IMR-90 (cell line): ENCODE results near the gene TTLL11. TPM values are rescaled to one million over a fixed set of nuclear protein-coding genes. Genes with fewer than 3 reads are reported as not detected.

Experiments used
- ATAC-seq: fragments of 200-7000 bp; cut with Tn5 transposase; 2 replicates; pipeline ENCODE4 v1.9.1; 2020; ENCODE audit warnings: low read depth, mild to moderate bottlenecking, moderate library complexity
- BruUV-seq: library from RNA; stranded (reverse); fragments of 400-500 nt; replicated peaks from 2 replicates; lab custom pipeline; 2021; lab: Mats Ljungman, UMichigan
- CTCF ChIA-PET: fragments of 300-600 bp; formaldehyde crosslinking; extraction: SDS; loops from one replicate; lab custom pipeline; 2021; ENCODE audit warnings: antibody characterized with exemption; lab: Yijun Ruan, JAX
- POLR2A ChIA-PET: fragments of 300-600 bp; sonication (Branson Sonifier 250); formaldehyde crosslinking; loops from one replicate; lab custom pipeline; 2022; ENCODE audit warnings: antibody characterized with exemption; ENCODE audit not compliant: unreplicated experiment; lab: Charles Lee
- DNase-seq: peaks from one replicate; pipeline ENCODE4 v3.0.0; 2013
- H2AFZ ChIP-seq: replicated peaks from 2 replicates; pipeline ENCODE3; 2013; ENCODE audit warnings: low read length, mild to moderate bottlenecking; ENCODE audit not compliant: poor library complexity
- H2AK5ac ChIP-seq: 2 replicates; pipeline ENCODE4 v1.6.1; 2013; ENCODE audit warnings: low read depth, low read length, inconsistent platforms
- H2AK9ac ChIP-seq: replicated peaks from 2 replicates; pipeline ENCODE3; 2013; ENCODE audit warnings: mild to moderate bottlenecking, low read depth, low read length, moderate library complexity; ENCODE audit not compliant: poor library complexity
- H2BK120ac ChIP-seq: 2 replicates; pipeline ENCODE4 v1.6.1; 2013; ENCODE audit warnings: low read depth, low read length, inconsistent platforms
- H2BK15ac ChIP-seq: 3 replicates; pipeline ENCODE4 v1.6.1; 2013; ENCODE audit warnings: low read depth, low read length, inconsistent platforms
- H2BK20ac ChIP-seq: 2 replicates; pipeline ENCODE4 v1.6.1; 2013; ENCODE audit warnings: low read depth, mild to moderate bottlenecking, inconsistent platforms, low read length, moderate library complexity
- H2BK5ac ChIP-seq: 2 replicates; pipeline ENCODE4 v1.6.1; 2013; ENCODE audit warnings: mild to moderate bottlenecking, low read depth, low read length, inconsistent platforms; ENCODE audit not compliant: poor library complexity, severe bottlenecking
- H3K14ac ChIP-seq: replicated peaks from 2 replicates; pipeline ENCODE4 v1.6.1; 2013; ENCODE audit warnings: low read depth, low read length, inconsistent platforms
- H3K18ac ChIP-seq: 2 replicates; pipeline ENCODE4 v1.6.1; 2013; ENCODE audit warnings: low read depth, low read length, control low read depth
- H3K23ac ChIP-seq: 2 replicates; pipeline ENCODE4 v1.6.1; 2013; ENCODE audit warnings: low read depth, low read length, inconsistent platforms
- H3K27ac ChIP-seq: 2 replicates; pipeline ENCODE4 v1.5.1; 2013; ENCODE audit warnings: mild to moderate bottlenecking, control low read depth, low read length; ENCODE audit not compliant: insufficient read depth
- H3K27me3 ChIP-seq: 2 replicates; pipeline ENCODE4 v1.6.1; 2013; ENCODE audit warnings: low read length; ENCODE audit not compliant: control insufficient read depth, insufficient read depth
- H3K36me3 ChIP-seq: 2 replicates; pipeline ENCODE4 v1.6.1; 2013; ENCODE audit warnings: low read length, mixed read lengths; ENCODE audit not compliant: control insufficient read depth, insufficient read depth
- H3K4ac ChIP-seq: 2 replicates; pipeline ENCODE4 v1.6.1; 2013; ENCODE audit warnings: low read depth, low read length, inconsistent platforms
- H3K4me1 ChIP-seq: 2 replicates; pipeline ENCODE4 v1.6.1; 2013; ENCODE audit warnings: low read length, mixed read lengths; ENCODE audit not compliant: control insufficient read depth, insufficient read depth
- H3K4me2 ChIP-seq: 2 replicates; pipeline ENCODE4 v1.6.1; 2013; ENCODE audit warnings: low read depth, mild to moderate bottlenecking, control low read depth, low read length, moderate library complexity
- H3K4me3 ChIP-seq: 2 replicates; pipeline ENCODE4 v1.5.1; 2013; ENCODE audit warnings: low read depth, mild to moderate bottlenecking, control low read depth, low read length, moderate library complexity; ENCODE audit not compliant: insufficient read depth
- H3K56ac ChIP-seq: 2 replicates; pipeline ENCODE4 v1.6.1; 2013; ENCODE audit warnings: low read length, inconsistent platforms; ENCODE audit not compliant: insufficient read depth; ENCODE audit errors: extremely low read depth
- H3K79me1 ChIP-seq, 2 experiments: 2 replicates each; pipeline ENCODE4 v1.6.1; 2013; ENCODE audit warnings: low read length in 2 of 2, inconsistent platforms in 1 of 2, low read depth in 1 of 2
- H3K9ac ChIP-seq: 2 replicates; pipeline ENCODE4 v1.6.1; 2013; ENCODE audit warnings: low read depth, low read length, control low read depth
- H3K9me1 ChIP-seq: 2 replicates; pipeline ENCODE4 v1.6.1; 2013; ENCODE audit warnings: low read length, inconsistent platforms; ENCODE audit not compliant: insufficient read depth
- H3K9me3 ChIP-seq: 2 replicates; pipeline ENCODE4 v1.6.1; 2013; ENCODE audit warnings: low read length; ENCODE audit not compliant: control insufficient read depth, insufficient read depth
- H4K20me1 ChIP-seq: 2 replicates; pipeline ENCODE4 v1.6.1; 2013; ENCODE audit warnings: low read length, inconsistent platforms; ENCODE audit not compliant: insufficient read depth
- H4K5ac ChIP-seq: 2 replicates; pipeline ENCODE4 v1.6.1; 2013; ENCODE audit warnings: mild to moderate bottlenecking, low read depth, low read length, control low read depth
- H4K8ac ChIP-seq, 2 experiments: 2 replicates each; pipeline ENCODE4 v1.6.1; 2013; ENCODE audit warnings: low read depth in 2 of 2, low read length in 2 of 2, control low read depth in 1 of 2, inconsistent platforms in 1 of 2
- H4K91ac ChIP-seq: 2 replicates; pipeline ENCODE4 v1.6.1; 2013; ENCODE audit warnings: low read depth, low read length, inconsistent platforms; ENCODE audit not compliant: insufficient read depth
- FOS ChIP-seq: fragments of 150-350 bp; IDR thresholded peaks from 2 replicates; pipeline ENCODE4 v1.6.1; 2016; ENCODE audit warnings: low read depth, low read length
- MAZ ChIP-seq: IDR thresholded peaks from 2 replicates; pipeline ENCODE4 v1.6.1; 2012; ENCODE audit warnings: low read depth, mild to moderate bottlenecking, low read length, improper control_type of control experiment, moderate library complexity, borderline replicate concordance
- MXI1 ChIP-seq: IDR thresholded peaks from 2 replicates; pipeline ENCODE4 v1.6.1; 2012; ENCODE audit warnings: low read depth, mild to moderate bottlenecking, low read length, moderate library complexity, borderline replicate concordance
- RCOR1 ChIP-seq: IDR thresholded peaks from 2 replicates; pipeline ENCODE4 v1.6.1; 2012; ENCODE audit warnings: mild to moderate bottlenecking, low read length, improper control_type of control experiment; ENCODE audit not compliant: insufficient replicate concordance
- USF2 ChIP-seq: fragments of 150-350 bp; IDR thresholded peaks from 2 replicates; pipeline ENCODE4 v1.6.1; 2017; ENCODE audit warnings: mild to moderate bottlenecking, antibody characterized with exemption, low read length, low read depth
- WGBS, 2 experiments: methylation state at CpG; one replicate each; pipeline versions ENCODE4 v1.1.5 to v1.1.7; 2013; ENCODE audit warnings: missing lambda C conversion rate in 2 of 2; ENCODE audit not compliant: insufficient read length in 1 of 2; ENCODE audit errors: extremely low coverage in 2 of 2; 5-methylcytosine and 5-hydroxymethylcytosine counted together
- dilution Hi-C: fragments of 300-500 bp; cut with HindIII; formaldehyde crosslinking; loops from one replicate; pipeline ENCODE4 v1.14.3; 2018; ENCODE audit warnings: low sequenced_read_pairs; ENCODE audit not compliant: unreplicated experiment
- in situ Hi-C: fragments of 300-500 bp; cut with MboI; formaldehyde crosslinking; loops from 3 replicates; pipeline ENCODE4 v1.14.3; 2019; ENCODE audit warnings: low sequenced_read_pairs, inconsistent platforms, mixed read lengths
- intact Hi-C: fragments of 100-400 bp; cut with micrococcal nuclease; formaldehyde crosslinking; loops from 2 replicates; pipeline ENCODE4 v1.10.0; 2022
- polyA plus RNA-seq, 3 experiments: library from polyadenylated mRNA; depleted of rRNA; stranded (reverse); fragments of >200 nt; gene quantifications; 2 replicates each; pipeline ENCODE4 v1.2.3, GENCODE V29; 2012; ENCODE audit warnings: low replicate concordance in 1 of 3
- total RNA-seq: library from RNA; depleted of rRNA; stranded (reverse); fragments of >200 nt; gene quantifications from 2 replicates; pipeline ENCODE4 v1.2.3, GENCODE V29; 2012
- TF ChIP-seq, protein P1 (sequence below): fragments of 150-350 bp; IDR thresholded peaks from 2 replicates; pipeline ENCODE4 v1.6.1; 2016; ENCODE audit warnings: low read depth, mild to moderate bottlenecking, low read length, moderate library complexity, borderline replicate concordance

TTLL11 gene
- total and polyA plus RNA-seq, 2 of the 4 experiments (the other 2 are of a cell fraction) = 2.0 to 4.6 TPM

GRCh38 chr9:121857928-121858327, 235.2 kb downstream of the TTLL11 start:
- no peak overlapping the region for H3K4me3 ChIP-seq
- no peak overlapping the region for H2BK20ac ChIP-seq
- no peak for ATAC-seq
- no peak overlapping the region for H4K91ac ChIP-seq
- H4K20me1 ChIP-seq = no peaks in the 10 kb centered on the region
- BruUV-seq = no TSS peak
- no peak overlapping the region for H2AK9ac ChIP-seq
- H3K36me3 ChIP-seq = no peaks in the 10 kb centered on the region
- no peak overlapping the region for H3K56ac ChIP-seq
- H3K4me1 ChIP-seq = peaks cover 6% of the 10 kb centered on the region
- H3K23ac ChIP-seq = no peak overlapping the region
- 67% methylated on average over 4 of the region's 9 CpGs; no CpG with 5 or more reads in 1 of the 2 experiments for WGBS, 2 experiments
- H3K9me1 ChIP-seq = peaks cover 6% of the 10 kb centered on the region; the same call in 1 of the 2 replicates
- no peaks in the 10 kb centered on the region for H3K9me3 ChIP-seq
- TF ChIP-seq MAZ (no peak), FOS (no peak), USF2 (no peak), RCOR1 (no peak), MXI1 (no peak)
- TF ChIP-seq, protein P1, sequence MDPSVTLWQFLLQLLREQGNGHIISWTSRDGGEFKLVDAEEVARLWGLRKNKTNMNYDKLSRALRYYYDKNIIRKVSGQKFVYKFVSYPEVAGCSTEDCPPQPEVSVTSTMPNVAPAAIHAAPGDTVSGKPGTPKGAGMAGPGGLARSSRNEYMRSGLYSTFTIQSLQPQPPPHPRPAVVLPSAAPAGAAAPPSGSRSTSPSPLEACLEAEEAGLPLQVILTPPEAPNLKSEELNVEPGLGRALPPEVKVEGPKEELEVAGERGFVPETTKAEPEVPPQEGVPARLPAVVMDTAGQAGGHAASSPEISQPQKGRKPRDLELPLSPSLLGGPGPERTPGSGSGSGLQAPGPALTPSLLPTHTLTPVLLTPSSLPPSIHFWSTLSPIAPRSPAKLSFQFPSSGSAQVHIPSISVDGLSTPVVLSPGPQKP = no peak
- H4K5ac ChIP-seq = no peak overlapping the region
- H3K4me2 ChIP-seq = no peak overlapping the region
- no peak overlapping the region for H2AK5ac ChIP-seq
- no peak overlapping the region for H3K9ac ChIP-seq
- no peaks in the 10 kb centered on the region for H3K79me1 ChIP-seq
- no peak overlapping the region for H2BK15ac ChIP-seq
- no peak overlapping the region for H2BK5ac ChIP-seq
- peaks cover 2% of the 10 kb centered on the region; the same call in 1 of the 2 replicates for H3K27me3 ChIP-seq
- CTCF ChIA-PET = no interaction called here
- H4K8ac ChIP-seq = no peak overlapping the region
- H3K27ac ChIP-seq = no peak overlapping the region
- H2AFZ ChIP-seq = no peak overlapping the region
- POLR2A ChIA-PET = no interaction called here
- H3K18ac ChIP-seq = no peak overlapping the region
- in situ Hi-C loops (no loop called here), intact Hi-C loops (no loop called here), dilution Hi-C loops (no loop called here)
- DNase-seq = no peak
- no peak overlapping the region for H3K4ac ChIP-seq
- H2BK120ac ChIP-seq = no peak overlapping the region
- H3K14ac ChIP-seq = no peak overlapping the region
